GM23338 (cell line): Measurements from ENCODE around the gene HRH2.

Experiments used
- CREB1 ChIP-seq: fragments of 250-450 bp; sonication (Bioruptor Pico); IDR thresholded peaks from 2 replicates; pipeline ENCODE4 v1.5.0; 2020; ENCODE audit warnings: low read depth, mild to moderate bottlenecking, moderate library complexity
- ETS1 ChIP-seq: IDR thresholded peaks from 2 replicates; pipeline ENCODE4 v1.6.1; 2016; ENCODE audit warnings: antibody characterized with exemption
- EZH2 ChIP-seq: fragments of 200-600 bp; sonication (generic); IDR thresholded peaks from one replicate; pipeline ENCODE4 v1.8.0; 2017; ENCODE audit warnings: antibody characterized with exemption, mild to moderate bottlenecking, low read depth; ENCODE audit not compliant: unreplicated experiment
- EZH2phosphoT487 ChIP-seq: fragments of 200-600 bp; sonication (generic); IDR thresholded peaks from one replicate; pipeline ENCODE4 v1.8.1; 2018; ENCODE audit warnings: antibody characterized with exemption; ENCODE audit not compliant: unreplicated experiment
- JUNB ChIP-seq: IDR thresholded peaks from one replicate; pipeline ENCODE4 v1.6.1; 2016; ENCODE audit warnings: antibody characterized with exemption; ENCODE audit not compliant: unreplicated experiment
- NANOG ChIP-seq: IDR thresholded peaks from 2 replicates; pipeline ENCODE4 v1.6.1; 2016; ENCODE audit warnings: antibody characterized with exemption, borderline replicate concordance
- POLR2AphosphoS5 ChIP-seq: IDR thresholded peaks from 2 replicates; pipeline ENCODE4 v1.6.1; 2016; ENCODE audit warnings: antibody characterized with exemption, low read depth
- REST ChIP-seq: IDR thresholded peaks from one replicate; pipeline ENCODE4 v1.6.1; 2018; ENCODE audit warnings: antibody characterized with exemption; ENCODE audit not compliant: unreplicated experiment
- STAT1 ChIP-seq: IDR thresholded peaks from one replicate; pipeline ENCODE4 v1.6.1; 2016; ENCODE audit warnings: antibody characterized with exemption; ENCODE audit not compliant: unreplicated experiment
- ZNF114 ChIP-seq: fragments of 250-450 bp; sonication (Bioruptor Pico); IDR thresholded peaks from 2 replicates; pipeline ENCODE4 v1.5.0; 2020; ENCODE audit warnings: mild to moderate bottlenecking, moderate library complexity
- ZNF331 ChIP-seq: fragments of 250-450 bp; sonication (Bioruptor Pico); IDR thresholded peaks from 2 replicates; pipeline ENCODE4 v1.5.0; 2020; ENCODE audit warnings: low read depth, mild to moderate bottlenecking, moderate library complexity
- TF ChIP-seq, protein P1 (sequence below), 2 experiments: fragments of 200-600 bp in 1 of 2; sonication (generic) in 1 of 2; conservative IDR thresholded peaks; 2 replicates each; pipeline versions ENCODE4 v1.5.1 to v1.6.1; 2016 to 2017; ENCODE audit warnings: antibody characterized with exemption in 2 of 2, low read depth in 2 of 2, mild to moderate bottlenecking in 2 of 2, moderate library complexity in 1 of 2
- TF ChIP-seq, protein P2 (sequence below): fragments of 250-450 bp; sonication (Bioruptor Pico); IDR thresholded peaks from 2 replicates; pipeline ENCODE4 v1.5.0; 2020; ENCODE audit warnings: mild to moderate bottlenecking, moderate library complexity

GRCh38 chr5:175691761-175692160 is 33.9 kb downstream of the HRH2 start:
- TF ChIP-seq POLR2AphosphoS5 (no peak), EZH2 (no peak), EZH2phosphoT487 (no peak), JUNB (no peak), ZNF331 (CRISPR knock-in tag) (no peak), REST (no peak), ZNF114 (no peak), ETS1 (no peak), CREB1 (CRISPR knock-in tag) (no peak), NANOG (no peak), STAT1 (no peak)
- TF ChIP-seq, protein P1, sequence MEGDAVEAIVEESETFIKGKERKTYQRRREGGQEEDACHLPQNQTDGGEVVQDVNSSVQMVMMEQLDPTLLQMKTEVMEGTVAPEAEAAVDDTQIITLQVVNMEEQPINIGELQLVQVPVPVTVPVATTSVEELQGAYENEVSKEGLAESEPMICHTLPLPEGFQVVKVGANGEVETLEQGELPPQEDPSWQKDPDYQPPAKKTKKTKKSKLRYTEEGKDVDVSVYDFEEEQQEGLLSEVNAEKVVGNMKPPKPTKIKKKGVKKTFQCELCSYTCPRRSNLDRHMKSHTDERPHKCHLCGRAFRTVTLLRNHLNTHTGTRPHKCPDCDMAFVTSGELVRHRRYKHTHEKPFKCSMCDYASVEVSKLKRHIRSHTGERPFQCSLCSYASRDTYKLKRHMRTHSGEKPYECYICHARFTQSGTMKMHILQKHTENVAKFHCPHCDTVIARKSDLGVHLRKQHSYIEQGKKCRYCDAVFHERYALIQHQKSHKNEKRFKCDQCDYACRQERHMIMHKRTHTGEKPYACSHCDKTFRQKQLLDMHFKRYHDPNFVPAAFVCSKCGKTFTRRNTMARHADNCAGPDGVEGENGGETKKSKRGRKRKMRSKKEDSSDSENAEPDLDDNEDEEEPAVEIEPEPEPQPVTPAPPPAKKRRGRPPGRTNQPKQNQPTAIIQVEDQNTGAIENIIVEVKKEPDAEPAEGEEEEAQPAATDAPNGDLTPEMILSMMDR (conservative IDR thresholded peaks at IDR 0.05; ENCODE audit: low read depth in 2 of 2), result no peak
- TF ChIP-seq, protein P2, sequence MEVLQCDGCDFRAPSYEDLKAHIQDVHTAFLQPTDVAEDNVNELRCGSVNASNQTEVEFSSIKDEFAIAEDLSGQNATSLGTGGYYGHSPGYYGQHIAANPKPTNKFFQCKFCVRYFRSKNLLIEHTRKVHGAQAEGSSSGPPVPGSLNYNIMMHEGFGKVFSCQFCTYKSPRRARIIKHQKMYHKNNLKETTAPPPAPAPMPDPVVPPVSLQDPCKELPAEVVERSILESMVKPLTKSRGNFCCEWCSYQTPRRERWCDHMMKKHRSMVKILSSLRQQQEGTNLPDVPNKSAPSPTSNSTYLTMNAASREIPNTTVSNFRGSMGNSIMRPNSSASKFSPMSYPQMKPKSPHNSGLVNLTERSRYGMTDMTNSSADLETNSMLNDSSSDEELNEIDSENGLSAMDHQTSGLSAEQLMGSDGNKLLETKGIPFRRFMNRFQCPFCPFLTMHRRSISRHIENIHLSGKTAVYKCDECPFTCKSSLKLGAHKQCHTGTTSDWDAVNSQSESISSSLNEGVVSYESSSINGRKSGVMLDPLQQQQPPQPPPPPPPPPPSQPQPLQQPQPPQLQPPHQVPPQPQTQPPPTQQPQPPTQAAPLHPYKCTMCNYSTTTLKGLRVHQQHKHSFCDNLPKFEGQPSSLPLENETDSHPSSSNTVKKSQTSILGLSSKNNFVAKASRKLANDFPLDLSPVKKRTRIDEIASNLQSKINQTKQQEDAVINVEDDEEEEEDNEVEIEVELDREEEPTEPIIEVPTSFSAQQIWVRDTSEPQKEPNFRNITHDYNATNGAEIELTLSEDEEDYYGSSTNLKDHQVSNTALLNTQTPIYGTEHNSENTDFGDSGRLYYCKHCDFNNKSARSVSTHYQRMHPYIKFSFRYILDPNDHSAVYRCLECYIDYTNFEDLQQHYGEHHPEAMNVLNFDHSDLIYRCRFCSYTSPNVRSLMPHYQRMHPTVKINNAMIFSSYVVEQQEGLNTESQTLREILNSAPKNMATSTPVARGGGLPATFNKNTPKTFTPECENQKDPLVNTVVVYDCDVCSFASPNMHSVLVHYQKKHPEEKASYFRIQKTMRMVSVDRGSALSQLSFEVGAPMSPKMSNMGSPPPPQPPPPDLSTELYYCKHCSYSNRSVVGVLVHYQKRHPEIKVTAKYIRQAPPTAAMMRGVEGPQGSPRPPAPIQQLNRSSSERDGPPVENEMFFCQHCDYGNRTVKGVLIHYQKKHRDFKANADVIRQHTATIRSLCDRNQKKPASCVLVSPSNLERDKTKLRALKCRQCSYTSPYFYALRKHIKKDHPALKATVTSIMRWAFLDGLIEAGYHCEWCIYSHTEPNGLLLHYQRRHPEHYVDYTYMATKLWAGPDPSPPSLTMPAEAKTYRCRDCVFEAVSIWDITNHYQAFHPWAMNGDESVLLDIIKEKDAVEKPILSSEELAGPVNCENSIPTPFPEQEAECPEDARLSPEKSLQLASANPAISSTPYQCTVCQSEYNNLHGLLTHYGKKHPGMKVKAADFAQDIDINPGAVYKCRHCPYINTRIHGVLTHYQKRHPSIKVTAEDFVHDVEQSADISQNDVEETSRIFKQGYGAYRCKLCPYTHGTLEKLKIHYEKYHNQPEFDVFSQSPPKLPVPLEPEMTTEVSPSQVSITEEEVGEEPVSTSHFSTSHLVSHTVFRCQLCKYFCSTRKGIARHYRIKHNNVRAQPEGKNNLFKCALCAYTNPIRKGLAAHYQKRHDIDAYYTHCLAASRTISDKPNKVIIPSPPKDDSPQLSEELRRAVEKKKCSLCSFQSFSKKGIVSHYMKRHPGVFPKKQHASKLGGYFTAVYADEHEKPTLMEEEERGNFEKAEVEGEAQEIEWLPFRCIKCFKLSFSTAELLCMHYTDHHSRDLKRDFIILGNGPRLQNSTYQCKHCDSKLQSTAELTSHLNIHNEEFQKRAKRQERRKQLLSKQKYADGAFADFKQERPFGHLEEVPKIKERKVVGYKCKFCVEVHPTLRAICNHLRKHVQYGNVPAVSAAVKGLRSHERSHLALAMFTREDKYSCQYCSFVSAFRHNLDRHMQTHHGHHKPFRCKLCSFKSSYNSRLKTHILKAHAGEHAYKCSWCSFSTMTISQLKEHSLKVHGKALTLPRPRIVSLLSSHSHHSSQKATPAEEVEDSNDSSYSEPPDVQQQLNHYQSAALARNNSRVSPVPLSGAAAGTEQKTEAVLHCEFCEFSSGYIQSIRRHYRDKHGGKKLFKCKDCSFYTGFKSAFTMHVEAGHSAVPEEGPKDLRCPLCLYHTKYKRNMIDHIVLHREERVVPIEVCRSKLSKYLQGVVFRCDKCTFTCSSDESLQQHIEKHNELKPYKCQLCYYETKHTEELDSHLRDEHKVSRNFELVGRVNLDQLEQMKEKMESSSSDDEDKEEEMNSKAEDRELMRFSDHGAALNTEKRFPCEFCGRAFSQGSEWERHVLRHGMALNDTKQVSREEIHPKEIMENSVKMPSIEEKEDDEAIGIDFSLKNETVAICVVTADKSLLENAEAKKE (CRISPR knock-in tag), result no peak
